Prostate gland (tissue), 2 donors: ENCODE data around the gene FANK1.
"Not testable (repeated sequence)": the region's sequence is repeated elsewhere in the genome, so short reads cannot be mapped to it uniquely, and the experiment has no call there.

Experiments
- CTCF ChIP-seq, 4 experiments: fragments of 200-600 bp in 2 of 4; fragments of 450-650 bp in 2 of 4; sonication (generic) in 2 of 4; IDR thresholded peaks; 1 replicate in 3 of 4; 2 replicates in 1 of 4; pipeline ENCODE4 v1.5.1; 2016 to 2019; ENCODE audit warnings: antibody characterized with exemption in 4 of 4, mild to moderate bottlenecking in 2 of 4, moderate library complexity in 2 of 4
- POLR2A ChIP-seq: fragments of 450-650 bp; IDR thresholded peaks from one replicate; pipeline ENCODE4 v1.6.1; 2016; ENCODE audit warnings: antibody characterized with exemption, mild to moderate bottlenecking
- POLR2AphosphoS5 ChIP-seq: sonication (generic); formaldehyde crosslinking; IDR thresholded peaks from one replicate; pipeline ENCODE4 v1.6.1; 2017; ENCODE audit warnings: antibody characterized with exemption

GRCh38 chr10:125897317-125897716, 953 bp downstream of the FANK1 start:
- not testable (repeated sequence) for TF ChIP-seq CTCF (IDR thresholded peaks at IDR 0.05); POLR2AphosphoS5; POLR2A
